Midbrain (tissue), 1 donor: ENCODE results near the gene GLYATL3.

Experiments
- DNase-seq: peaks from one replicate; lab custom pipeline; 2025; lab: John Stamatoyannopoulos, UW

The GLYATL3 gene

DNA sequence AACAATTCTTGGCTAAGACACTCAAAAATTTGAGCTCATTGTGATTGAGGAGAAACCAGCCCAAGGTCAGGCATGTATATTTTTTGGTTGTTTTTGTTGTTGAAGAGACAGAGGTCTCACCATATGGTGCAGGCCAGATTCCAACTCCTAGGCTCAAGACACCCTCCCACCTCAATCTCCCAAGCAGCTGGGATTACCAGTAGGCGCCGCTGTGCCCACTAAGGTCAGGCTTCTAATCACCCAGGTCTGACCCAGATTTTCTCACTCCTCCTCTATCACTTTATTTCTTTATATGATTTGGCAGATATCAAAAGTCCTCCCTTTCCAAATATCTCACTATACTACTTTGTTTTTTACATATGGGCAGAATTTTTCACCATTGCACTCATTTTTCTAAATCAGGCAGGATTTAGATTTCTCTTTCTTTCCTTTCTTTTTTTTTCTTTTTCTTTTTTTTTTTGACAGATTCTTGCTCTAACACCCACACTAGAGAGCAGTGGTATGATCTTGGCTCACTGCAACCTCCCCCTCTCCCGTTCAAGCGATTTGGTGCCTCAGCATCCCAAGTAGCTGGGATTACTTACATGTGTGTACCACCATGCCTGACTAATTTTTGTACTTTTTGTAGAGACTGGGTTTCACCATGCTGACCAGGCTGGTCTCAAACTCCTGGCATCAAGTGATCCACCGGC lies 49.0 kb downstream of the GLYATL3 start:
- DNase-seq = no peak

DNA sequence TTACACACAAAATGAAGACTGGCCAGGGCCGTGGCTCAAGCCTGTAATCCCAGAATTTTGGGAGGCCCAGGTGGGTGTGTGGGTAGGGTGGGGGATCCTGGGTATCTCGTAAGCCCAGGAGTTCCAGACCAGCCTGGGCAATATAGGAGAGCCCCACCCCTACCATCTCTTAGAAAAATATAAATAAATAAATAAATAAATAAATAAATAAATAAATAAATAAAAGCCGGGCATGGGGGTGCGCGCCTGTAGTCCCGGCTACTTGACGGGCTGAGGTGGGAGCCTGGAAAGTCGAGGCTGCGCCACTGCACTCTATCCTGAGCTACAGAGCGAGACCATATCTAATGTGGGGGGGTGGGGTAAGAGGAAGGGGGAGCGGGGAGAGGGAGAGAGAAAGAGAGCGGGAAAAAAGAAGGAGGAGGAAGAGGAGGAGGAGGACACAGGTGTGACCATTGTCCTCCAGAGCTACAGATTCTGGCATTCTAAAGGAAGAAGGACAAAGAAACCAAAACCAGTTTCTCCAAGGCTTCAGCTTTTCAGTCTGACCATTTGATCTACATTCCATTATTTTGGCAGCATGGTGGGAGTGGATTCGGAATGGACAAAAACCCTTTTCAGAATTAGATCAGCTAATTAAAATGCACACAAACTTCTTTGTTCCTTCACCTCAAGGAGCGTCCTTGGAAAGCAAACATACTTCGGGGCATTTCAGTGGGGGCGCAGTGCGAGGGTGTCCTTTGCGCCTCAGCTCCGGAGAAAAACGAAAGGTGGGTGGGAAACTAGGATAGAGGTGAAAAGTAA lies 50.2 kb downstream of the GLYATL3 start:
- no peak for DNase-seq

DNA sequence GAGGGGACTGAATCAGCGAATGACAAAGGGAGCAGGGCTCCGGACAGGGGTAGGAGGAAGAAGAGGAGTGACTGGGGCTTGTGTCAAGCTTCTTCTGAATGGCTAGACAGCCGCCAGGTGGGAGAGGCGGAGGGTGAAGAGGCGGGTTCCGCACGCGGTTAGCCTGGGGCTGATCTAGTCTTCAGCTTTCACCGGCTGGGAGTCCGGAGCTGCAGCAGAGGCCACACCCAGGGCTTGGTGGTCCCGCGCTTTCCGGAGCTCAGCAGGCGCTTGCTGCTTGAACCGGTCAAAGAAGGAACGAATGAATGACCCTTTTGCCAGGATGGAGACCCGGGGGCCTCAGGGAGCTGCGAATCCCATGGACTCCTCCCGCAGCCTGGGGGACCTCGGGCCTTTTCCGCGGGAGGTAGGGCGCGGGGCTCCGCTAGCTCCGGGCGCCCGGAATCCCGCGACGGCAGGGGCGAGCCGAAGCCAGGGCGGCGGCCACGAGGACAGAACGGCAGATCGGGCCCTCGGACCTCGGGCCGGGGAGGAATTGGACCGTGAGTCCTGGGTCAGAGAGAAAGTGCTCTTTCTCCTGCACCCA lies 50.9 kb downstream of the GLYATL3 start, which contains the start of gene C6orf141:
TSS of gene C6orf141 (plus strand) at position 177 of the 586 bp plus-strand sequence. CDS start at position 302, 125 bp downstream.
- no peak for DNase-seq

DNA sequence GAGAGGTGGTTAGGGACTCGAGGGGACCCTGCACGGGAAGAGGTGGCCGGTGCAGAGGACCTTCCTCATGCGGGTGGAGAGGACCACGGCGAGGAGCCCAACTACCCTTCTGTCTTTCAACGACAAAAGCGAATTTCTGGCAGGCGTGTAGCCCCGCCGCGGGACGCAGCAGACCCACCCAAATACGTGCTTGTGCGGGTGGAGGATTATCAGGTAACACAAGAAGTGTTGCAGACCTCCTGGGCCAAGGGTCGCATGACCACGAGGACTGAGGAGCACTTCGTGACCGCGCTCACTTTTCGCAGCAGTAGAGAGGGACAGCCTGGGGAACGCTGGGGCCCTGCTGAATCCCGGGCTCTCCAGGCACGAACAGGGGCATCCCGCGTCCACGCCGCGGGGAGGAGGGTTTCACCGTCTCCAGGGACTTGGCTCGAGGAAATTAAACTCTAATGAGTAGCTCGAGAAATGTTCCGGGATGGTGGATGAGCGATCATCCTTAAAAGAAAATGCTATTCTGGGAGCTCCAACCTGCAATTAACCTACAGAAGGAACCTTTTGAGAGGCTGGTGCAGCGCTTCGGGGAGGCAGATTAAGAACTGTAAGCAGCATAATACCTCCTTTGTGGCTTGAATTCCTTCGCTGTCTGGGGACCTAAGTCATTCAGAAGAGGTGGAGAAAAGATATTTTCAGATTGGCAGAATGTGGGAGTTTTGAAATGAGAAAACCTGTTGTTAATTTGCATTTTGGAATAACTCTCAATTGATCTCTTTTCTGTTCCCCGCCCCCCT lies 51.5 kb downstream of the GLYATL3 start:
- DNase-seq = no peak

DNA sequence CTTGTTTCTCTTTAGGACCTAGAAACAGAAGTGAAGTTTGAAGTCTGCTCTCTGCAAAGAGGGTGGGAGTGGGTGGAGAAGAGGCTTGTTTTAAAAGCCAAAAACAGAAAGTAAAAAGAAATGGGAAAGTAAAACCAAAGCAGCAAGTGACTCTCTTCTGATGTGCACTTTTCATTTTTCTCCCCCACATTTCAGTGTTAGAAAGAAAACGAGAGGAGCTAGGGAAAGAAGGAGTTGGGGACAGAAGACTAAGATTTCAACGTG lies 52.1 kb downstream of the GLYATL3 start:
- no peak for DNase-seq

DNA sequence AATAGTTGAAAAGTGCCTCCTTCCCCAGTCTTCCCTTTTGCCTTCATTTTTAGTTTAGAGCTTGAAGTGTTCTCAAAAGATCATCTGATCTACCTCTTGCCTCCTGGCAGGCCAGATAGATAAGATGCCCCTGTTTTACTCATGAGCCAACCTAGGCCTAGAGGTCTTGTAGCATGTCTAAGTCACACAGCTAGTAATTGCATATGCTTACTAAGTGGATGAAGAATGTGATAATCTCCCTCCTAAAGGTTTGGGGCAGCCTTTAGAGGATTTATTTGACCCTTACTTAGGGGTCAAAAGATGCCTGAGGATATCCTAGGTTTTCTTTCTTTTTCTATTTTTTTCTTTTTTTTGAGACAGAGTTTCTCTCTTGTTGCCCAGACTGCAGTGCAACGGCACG lies 52.9 kb downstream of the GLYATL3 start:
- DNase-seq = no peak

DNA sequence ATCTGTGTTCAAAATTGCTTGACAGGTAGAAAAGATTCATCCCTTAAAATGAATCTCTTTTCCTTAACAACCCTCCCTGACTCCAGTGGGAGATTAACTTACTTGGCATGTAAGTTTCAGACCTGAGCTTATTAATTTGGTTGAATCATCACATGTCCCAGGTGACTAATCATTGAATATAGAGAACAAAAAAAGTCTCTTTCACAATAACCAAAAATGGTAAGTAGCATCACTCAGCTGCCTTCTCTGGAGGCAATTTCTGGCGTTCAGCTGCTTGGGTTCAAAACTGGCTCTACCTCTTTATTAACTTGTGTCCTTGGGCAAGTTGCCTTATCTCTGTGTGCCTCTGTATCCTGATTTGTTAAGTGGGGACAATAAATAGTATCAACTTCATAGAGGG lies 53.7 kb downstream of the GLYATL3 start:
- no peak for DNase-seq

DNA sequence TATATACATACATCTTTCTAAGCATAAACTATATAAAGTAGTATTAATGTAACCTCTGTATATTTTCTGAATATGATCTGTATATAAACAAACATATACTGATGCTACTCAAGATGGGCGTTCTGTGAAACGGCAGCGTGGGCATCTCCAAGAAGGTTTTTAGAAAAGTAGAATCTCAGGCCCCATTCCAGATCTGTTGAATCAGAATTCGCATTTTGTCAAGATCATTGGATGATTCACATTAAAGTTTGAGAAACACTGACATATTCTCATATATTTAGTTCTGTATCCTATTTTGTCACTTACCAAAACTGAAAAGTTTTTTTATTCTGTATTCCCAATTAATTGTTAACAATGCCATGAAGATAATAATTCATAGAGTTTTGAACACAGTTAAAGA lies 56.2 kb downstream of the GLYATL3 start:
- DNase-seq = no peak

DNA sequence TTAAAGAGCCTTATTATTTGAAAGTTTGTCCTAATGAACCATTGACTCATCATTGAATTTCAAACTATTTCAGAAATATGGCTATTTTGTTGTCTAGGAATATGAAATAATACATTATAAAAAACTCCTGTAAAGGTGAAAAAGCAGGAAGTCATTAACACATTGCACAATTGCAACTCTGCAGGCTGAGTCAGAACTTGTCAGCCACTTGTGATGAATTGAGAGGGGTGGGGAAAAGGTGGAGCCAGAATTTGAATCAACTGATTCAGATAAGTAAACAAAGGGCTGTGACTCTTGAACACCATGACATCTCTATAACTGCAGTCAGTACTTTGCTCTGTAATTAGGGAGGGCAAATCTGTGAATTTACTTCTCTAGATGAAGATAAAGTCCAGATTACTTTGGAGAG lies 56.7 kb downstream of the GLYATL3 start:
- DNase-seq = no peak

DNA sequence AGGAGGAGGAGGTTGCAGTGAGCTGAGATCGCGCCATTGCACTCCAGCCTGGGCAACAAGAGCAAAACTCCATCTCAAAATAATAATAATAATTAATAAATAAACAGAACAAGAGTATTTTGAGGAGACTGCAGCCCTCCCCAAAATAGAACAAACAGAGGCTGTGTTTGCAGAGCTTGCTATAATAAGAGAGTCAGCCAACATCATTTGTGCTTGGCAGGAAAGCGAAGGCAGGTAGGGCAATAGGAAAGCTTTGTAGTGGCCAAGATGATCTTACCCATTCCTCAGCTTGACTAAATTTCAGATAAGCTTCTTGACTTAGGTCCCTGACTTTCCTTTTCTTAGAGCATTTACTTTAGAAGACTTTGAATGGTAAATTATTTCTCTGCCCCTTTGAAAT lies 57.5 kb downstream of the GLYATL3 start:
- no peak for DNase-seq

DNA sequence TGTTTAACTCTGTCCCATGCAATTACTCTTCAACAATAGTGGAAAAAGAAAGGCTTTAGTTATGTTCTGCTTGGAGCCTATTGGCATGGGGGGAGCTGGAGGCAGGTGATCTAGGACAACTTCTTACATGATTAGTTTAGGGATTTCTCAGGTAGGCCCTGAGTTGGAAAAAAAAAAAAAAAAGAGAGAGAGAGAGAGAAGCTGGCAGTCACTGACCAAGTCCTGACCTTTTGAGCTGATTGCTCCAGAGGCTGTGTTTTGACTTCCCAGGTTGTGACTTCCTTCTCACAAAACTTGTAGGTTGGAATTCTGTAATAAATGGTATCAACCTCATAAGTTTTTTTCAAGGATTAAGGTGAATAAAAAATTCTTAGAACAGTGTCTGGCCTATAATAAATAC lies 58.5 kb downstream of the GLYATL3 start:
- no peak for DNase-seq

DNA sequence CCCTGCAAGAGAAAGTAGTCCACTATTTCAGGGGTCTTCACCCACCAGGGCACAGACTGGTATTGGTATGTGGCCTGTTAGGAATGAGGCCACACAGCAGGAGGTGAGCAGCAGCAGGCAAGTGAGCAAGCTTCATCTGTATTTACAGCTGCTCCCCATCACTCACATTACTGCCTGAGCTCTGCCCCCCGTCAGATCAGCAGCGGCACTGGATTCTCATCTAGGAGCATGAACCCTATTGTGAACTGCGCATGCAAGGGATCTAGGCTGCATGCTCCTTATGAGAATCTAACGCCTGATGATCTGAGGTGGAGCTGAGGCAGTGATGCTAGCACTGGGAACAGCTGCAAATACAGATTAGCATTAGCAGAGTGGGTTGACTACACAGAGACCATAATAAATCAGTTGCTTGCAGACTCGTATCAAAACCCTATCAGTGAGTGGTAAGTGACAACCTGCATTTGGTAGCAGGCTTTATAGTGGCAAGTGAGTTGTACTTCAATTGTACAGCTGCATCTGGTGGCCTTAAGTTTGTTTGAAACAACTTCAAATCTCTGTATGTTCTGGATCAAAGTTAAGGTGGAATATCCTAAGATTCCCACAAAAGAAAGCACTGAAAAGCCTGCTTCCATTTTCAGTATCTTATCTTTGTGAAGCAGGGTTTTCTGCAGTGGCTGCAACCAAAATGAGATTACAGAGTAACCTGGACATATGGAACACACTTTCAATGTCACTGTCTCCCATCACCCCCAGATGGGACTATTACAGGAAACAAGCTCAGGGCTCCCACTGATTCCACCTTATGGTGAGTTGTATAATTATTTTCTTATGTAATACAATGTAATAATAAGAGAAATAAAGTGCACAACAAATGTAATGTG lies 63.5 kb downstream of the GLYATL3 start:
- no peak for DNase-seq

DNA sequence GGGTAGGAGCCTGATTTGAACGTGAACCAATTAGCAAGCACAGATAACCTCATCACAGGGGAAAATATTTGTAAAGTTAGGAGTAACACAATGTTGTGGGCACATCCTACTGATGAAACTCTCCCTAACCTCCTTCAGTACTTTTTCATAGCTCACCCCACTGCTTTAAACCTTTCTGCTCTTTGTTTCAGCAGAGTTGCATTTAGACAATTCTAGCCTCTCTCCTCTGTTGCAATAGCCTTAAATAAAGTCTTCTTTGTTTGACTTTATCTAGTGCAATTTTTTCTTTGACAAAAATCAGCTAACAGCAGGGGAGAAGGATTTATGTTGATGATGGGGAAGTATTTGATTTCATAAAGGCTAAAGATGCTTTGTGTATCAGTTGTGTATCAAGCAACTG lies 64.8 kb downstream of the GLYATL3 start:
- no peak for DNase-seq

DNA sequence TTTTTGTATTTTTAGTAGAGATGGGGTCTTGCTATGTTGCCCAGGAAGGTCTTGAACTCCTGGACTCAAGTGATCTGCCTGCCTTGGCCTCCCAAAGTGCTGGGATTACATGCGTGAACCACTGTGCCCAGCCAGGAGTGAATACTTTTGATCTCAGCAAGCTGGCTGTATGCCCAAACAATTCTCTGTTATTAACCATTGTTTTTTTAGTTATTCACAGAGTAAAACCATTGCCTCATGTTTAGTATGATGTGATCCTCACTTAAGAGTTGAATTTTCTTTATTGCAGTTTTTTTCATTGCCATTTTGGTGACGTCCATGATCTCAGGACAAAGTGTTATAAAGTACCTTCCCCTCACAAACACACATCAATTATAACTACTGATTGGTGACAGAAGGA lies 65.5 kb downstream of the GLYATL3 start:
- no peak for DNase-seq

DNA sequence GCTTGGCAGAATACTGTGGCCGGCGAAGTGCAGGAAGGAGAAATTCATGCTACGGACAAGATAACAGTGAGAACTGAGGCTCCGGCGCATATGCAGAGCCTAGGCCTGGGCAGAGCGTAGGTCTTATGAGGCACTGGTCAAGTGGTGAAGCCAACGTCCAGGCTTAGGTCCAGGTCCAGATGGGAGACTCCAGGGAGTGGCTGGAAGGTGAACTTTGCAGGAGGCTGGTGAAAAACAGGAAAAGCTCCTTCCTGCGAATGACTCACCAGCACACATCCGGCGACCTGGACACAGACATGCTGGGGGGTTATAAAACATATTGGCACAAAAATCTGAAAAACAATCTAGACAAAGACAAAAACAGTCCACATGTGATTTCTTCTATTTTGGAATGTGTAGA lies 66.1 kb downstream of the GLYATL3 start:
- DNase-seq = no peak

DNA sequence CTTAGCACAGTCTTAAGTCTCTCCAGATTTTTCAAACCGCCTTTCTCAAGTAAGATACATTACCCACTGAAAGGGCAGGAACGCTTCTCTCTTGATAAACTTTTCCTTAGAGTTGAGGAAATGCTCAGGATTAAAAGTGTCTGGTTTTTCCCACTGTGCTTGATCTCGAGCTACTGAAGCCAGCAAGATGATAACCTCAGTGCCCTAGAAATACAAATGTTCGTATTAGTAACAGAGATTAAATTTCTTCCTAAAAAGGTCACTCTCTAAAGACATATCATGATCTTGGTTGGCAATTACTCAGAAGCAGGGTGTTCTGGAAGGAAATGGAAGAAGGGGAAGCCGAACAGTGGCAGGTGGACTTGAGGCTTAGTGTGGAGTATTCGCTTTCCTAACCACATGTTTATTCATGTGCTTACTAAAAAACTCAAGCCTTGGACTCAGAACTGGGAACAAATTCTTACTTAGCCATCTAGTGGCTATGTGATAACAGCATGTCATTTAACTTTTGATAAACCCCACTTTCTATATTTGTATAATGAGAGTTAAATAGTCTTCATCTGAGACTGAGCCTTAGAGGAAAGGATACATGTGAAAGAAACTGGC lies 70.9 kb downstream of the GLYATL3 start:
- DNase-seq = no peak

DNA sequence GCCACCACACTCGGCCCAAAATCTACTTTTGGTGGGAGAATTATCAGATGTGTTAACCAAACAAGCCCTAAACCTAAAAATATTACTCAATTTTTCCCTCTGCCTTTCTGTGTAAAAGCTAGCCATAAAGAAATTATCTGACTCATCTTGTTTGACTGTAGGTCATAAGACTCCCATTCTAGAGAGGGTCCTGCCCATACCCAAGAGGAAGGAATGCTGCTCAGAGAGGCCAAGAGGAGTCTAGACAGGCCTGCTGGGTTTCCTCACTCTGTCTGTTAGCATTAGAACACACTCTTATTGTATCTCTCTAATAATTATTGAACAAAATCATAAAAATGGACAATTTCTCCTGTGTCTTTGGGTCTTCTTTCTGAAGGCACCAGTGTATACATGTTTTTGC lies 76.9 kb downstream of the GLYATL3 start:
- no peak for DNase-seq
